HFFc6 (cell line): ENCODE results near the gene RGS14. TPM values are rescaled to one million over a fixed set of nuclear protein-coding genes. Genes with fewer than 3 reads are reported as not detected.

Experiments
- DNase-seq: peaks from one replicate; pipeline ENCODE4 v3.0.0-alpha.2; 2018
- H3K27ac Mint-ChIP-seq: 2 replicates; pipeline ENCODE4 v1.8.0; 2020; ENCODE audit warnings: mild to moderate bottlenecking, mixed read lengths
- H3K27me3 Mint-ChIP-seq: 2 replicates; pipeline ENCODE4 v1.8.0; 2021; ENCODE audit warnings: mild to moderate bottlenecking, moderate library complexity, mixed read lengths; ENCODE audit not compliant: insufficient read depth
- H3K36me3 Mint-ChIP-seq: 2 replicates; pipeline ENCODE4 v1.8.0; 2021; ENCODE audit warnings: low read depth, mixed read lengths
- H3K4me1 Mint-ChIP-seq: 2 replicates; pipeline ENCODE4 v1.8.0; 2020; ENCODE audit warnings: low read depth, mixed read lengths
- H3K4me3 Mint-ChIP-seq: 2 replicates; pipeline ENCODE4 v1.8.0; 2020; ENCODE audit warnings: mild to moderate bottlenecking, moderate library complexity, mixed read lengths
- H3K9me3 Mint-ChIP-seq: 2 replicates; pipeline ENCODE4 v1.8.0; 2020; ENCODE audit warnings: mild to moderate bottlenecking, mixed read lengths
- total RNA-seq, 6 experiments: library from RNA; stranded (reverse); fragmentation: NEBNext Ultra II Directional; extraction: Animal tissue kit (Norgen Biotek cat#: 25700); gene quantifications; 2 replicates in 1 of 6; 3 replicates in 5 of 6; pipeline ENCODE4 v1.2.3, GENCODE V29; 2021
- TF ChIP-seq, protein P1 (sequence below): fragments of 200-600 bp; sonication (generic); IDR thresholded peaks from 2 replicates; pipeline ENCODE4 v1.5.0; 2021; ENCODE audit warnings: antibody characterized with exemption, mild to moderate bottlenecking

Gene RGS14
- total RNA-seq, 6 experiments from 2014 or later, result 1.0 to 2.2 (median 1.2) TPM

DNA sequence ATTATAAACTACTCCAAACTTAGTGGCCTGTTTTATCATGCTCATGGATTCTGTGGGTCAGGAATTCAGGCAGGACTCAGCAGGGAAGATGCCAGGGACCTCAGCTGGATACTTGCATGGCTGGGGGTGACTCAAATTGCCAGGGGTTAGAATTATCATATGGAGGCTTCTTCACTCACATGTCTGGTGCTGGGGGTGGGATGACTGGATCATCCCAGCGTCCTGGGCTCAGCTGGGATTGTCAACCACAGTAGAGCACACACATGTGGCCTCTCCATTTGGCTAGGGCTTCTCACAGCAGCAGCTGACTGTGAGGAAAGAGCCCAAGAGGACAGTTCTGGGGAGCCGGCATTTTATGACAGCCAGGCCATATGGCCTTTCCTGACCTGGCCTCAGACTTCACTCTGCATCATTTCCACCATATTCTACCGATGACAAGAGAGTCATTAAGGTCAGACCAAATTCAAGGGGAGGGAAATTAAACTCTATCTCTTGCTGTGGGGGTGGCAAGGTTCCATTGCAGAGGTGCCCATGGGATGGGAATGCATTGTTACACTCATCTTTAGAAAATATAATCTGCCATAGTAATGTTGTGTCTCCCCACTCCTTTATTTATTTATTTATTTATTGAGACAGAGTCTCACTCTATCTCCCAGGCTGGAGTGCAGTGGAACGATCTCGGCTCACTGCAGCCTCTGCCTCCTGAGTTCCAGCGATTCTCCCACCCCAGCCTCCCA is 63.5 kb downstream of the RGS14 start:
- TF ChIP-seq, protein P1, sequence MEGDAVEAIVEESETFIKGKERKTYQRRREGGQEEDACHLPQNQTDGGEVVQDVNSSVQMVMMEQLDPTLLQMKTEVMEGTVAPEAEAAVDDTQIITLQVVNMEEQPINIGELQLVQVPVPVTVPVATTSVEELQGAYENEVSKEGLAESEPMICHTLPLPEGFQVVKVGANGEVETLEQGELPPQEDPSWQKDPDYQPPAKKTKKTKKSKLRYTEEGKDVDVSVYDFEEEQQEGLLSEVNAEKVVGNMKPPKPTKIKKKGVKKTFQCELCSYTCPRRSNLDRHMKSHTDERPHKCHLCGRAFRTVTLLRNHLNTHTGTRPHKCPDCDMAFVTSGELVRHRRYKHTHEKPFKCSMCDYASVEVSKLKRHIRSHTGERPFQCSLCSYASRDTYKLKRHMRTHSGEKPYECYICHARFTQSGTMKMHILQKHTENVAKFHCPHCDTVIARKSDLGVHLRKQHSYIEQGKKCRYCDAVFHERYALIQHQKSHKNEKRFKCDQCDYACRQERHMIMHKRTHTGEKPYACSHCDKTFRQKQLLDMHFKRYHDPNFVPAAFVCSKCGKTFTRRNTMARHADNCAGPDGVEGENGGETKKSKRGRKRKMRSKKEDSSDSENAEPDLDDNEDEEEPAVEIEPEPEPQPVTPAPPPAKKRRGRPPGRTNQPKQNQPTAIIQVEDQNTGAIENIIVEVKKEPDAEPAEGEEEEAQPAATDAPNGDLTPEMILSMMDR, result no peak
- Mint-ChIP-seq H3K4me3 (no peak overlapping the region), H3K36me3 (no peaks in the 10 kb centered on the region), H3K27me3 (peaks cover 9% of the 10 kb centered on the region), H3K27ac (no peak overlapping the region), H3K4me1 (peaks cover 15% of the 10 kb centered on the region), H3K9me3 (no peaks in the 10 kb centered on the region)
- peak; percentile 24 for DNase-seq

Other genes starting within 250 kb of the RGS14 start
- gene NSD1, start 224.2 kb upstream of the RGS14 start, total RNA-seq, result 10 to 100 TPM; 42.6 to 56.4 (median 48.4) TPM
- gene RAB24, start 54.2 kb upstream of the RGS14 start, total RNA-seq, result 10 to 100 TPM; 23.3 to 31.4 (median 26.4) TPM
- gene PRELID1, start 54.1 kb upstream of the RGS14 start, total RNA-seq, result 100 to 1,000 TPM; 182 to 225 (median 217) TPM
- 10 to 100 TPM in 5 of 6 experiments, 1 to 10 TPM in 1; 7.7 to 17.0 (median 15.3) TPM for gene MXD3, start 46.0 kb upstream of the RGS14 start, total RNA-seq
- 100 to 1,000 TPM; 153 to 169 (median 164) TPM for gene LMAN2, start 6.3 kb upstream of the RGS14 start, total RNA-seq
- not detected for gene SLC34A1, start 26.5 kb downstream of the RGS14 start, total RNA-seq
- gene PFN3, start 42.7 kb downstream of the RGS14 start, total RNA-seq, result not detected
- gene F12, start 51.6 kb downstream of the RGS14 start, total RNA-seq, result 1 to 10 TPM in 1 of 6 experiments, under 1 TPM in 5; 0.63 to 1.2 (median 0.87) TPM
- gene GRK6, start 68.8 kb downstream of the RGS14 start, total RNA-seq, result 10 to 100 TPM; 25.8 to 30.7 (median 28.0) TPM
- gene PRR7, start 88.9 kb downstream of the RGS14 start, total RNA-seq, result 10 to 100 TPM in 4 of 6 experiments, 1 to 10 TPM in 2; 8.9 to 16.9 (median 10.4) TPM
- gene DBN1, start 115.7 kb downstream of the RGS14 start, total RNA-seq, result 100 to 1,000 TPM; 346 to 394 (median 358) TPM
- 100 to 1,000 TPM; 339 to 353 (median 343) TPM for gene PDLIM7, start 139.7 kb downstream of the RGS14 start, total RNA-seq
- 1 to 10 TPM; 1.1 to 2.6 (median 1.3) TPM for gene DOK3, start 151.9 kb downstream of the RGS14 start, total RNA-seq
- 100 to 1,000 TPM in 3 of 6 experiments, 10 to 100 TPM in 3; 83.8 to 105 (median 98.5) TPM for gene DDX41, start 159.0 kb downstream of the RGS14 start, total RNA-seq
- 10 to 100 TPM; 16.1 to 25.6 (median 21.6) TPM for gene FAM193B, start 196.6 kb downstream of the RGS14 start, total RNA-seq
- gene TMED9, start 234.3 kb downstream of the RGS14 start, total RNA-seq, result 100 to 1,000 TPM; 350 to 457 (median 354) TPM
- gene B4GALT7, start 242.2 kb downstream of the RGS14 start, total RNA-seq, result 10 to 100 TPM; 39.5 to 54.0 (median 42.9) TPM